ENCODE data around the gene ARMH1.

GRCh38 chr1:44659566-44659965 is 14.9 kb upstream of the ARMH1 start:
- no peak for TF ChIP-seq CTCF (IDR thresholded peaks at IDR 0.05)
- no peak for TF ChIP-seq EP300 (IDR thresholded peaks at IDR 0.05)

Measured in ovary (tissue), 3 donors.